Caco-2 (cell line): Measurements from ENCODE around the gene SHB. TPM values are rescaled to one million over a fixed set of nuclear protein-coding genes. Genes with fewer than 3 reads are reported as not detected.

Source experiments
- BruUV-seq: library from RNA; stranded (reverse); fragments of 400-500 nt; replicated peaks from 2 replicates; lab custom pipeline; 2021; lab: Mats Ljungman, UMichigan
- CTCF ChIA-PET: fragments of 300-600 bp; sonication (Branson Sonifier 250); formaldehyde crosslinking; loops from one replicate; lab custom pipeline; 2022; ENCODE audit warnings: antibody characterized with exemption; lab: Charles Lee
- POLR2A ChIA-PET: fragments of 300-600 bp; sonication (Branson Sonifier 250); formaldehyde crosslinking; loops from one replicate; lab custom pipeline; 2022; ENCODE audit warnings: antibody characterized with exemption; lab: Charles Lee
- DNase-seq, 2 experiments: peaks; one replicate each; pipeline versions ENCODE4 v3.0.0 to v3.0.0-alpha.2; 2020 to 2022
- H3K27me3 ChIP-seq: replicated peaks from 2 replicates; pipeline ENCODE4 v1.6.0; 2011; ENCODE audit warnings: low read length; ENCODE audit not compliant: control insufficient read depth, insufficient read depth
- H3K36me3 ChIP-seq: 2 replicates; pipeline ENCODE4 v1.5.1; 2011; ENCODE audit warnings: low read length; ENCODE audit not compliant: control insufficient read depth, insufficient read depth
- H3K4me1 ChIP-seq: fragments of 250-450 bp; sonication (Bioruptor Pico); 2 replicates; pipeline ENCODE4 v1.5.1; 2020; ENCODE audit warnings: mild to moderate bottlenecking
- H3K4me3 ChIP-seq: 2 replicates; pipeline ENCODE4 v1.5.1; 2011; ENCODE audit warnings: low read depth, mild to moderate bottlenecking, control low read depth, low read length
- H3K9me3 ChIP-seq: fragments of 250-450 bp; sonication (Bioruptor Pico); 2 replicates; pipeline ENCODE4 v1.5.1; 2020; ENCODE audit warnings: mild to moderate bottlenecking, moderate library complexity
- H3K27ac Mint-ChIP-seq: one replicate; pipeline ENCODE4 v1.8.0; 2022; ENCODE audit warnings: mixed read lengths; ENCODE audit not compliant: unreplicated experiment
- H3K27me3 Mint-ChIP-seq: one replicate; pipeline ENCODE4 v1.8.0; 2022; ENCODE audit warnings: mixed read lengths; ENCODE audit not compliant: insufficient read depth, unreplicated experiment
- H3K36me3 Mint-ChIP-seq: one replicate; pipeline ENCODE4 v1.8.0; 2022; ENCODE audit warnings: mild to moderate bottlenecking, mixed read lengths; ENCODE audit not compliant: insufficient read depth, unreplicated experiment
- H3K4me1 Mint-ChIP-seq: one replicate; pipeline ENCODE4 v1.8.0; 2022; ENCODE audit warnings: low read depth, mixed read lengths; ENCODE audit not compliant: unreplicated experiment
- H3K4me3 Mint-ChIP-seq: one replicate; pipeline ENCODE4 v1.8.0; 2022; ENCODE audit warnings: mild to moderate bottlenecking, moderate library complexity, mixed read lengths; ENCODE audit not compliant: unreplicated experiment
- H3K9me3 Mint-ChIP-seq: one replicate; pipeline ENCODE4 v1.8.0; 2022; ENCODE audit warnings: mixed read lengths; ENCODE audit not compliant: unreplicated experiment
- intact Hi-C: fragments of 100-400 bp; cut with micrococcal nuclease; formaldehyde crosslinking; loops from one replicate; pipeline ENCODE4 v1.10.0; 2022; ENCODE audit not compliant: unreplicated experiment
- total RNA-seq: library from RNA; stranded (reverse); gene quantifications from 2 replicates; pipeline ENCODE4 v1.2.3, GENCODE V29; 2022
- TF ChIP-seq, protein P1 (sequence below), 2 experiments: fragments of 200-600 bp in 1 of 2; IDR thresholded peaks; 1 replicate in 1 of 2; 2 replicates in 1 of 2; pipeline versions ENCODE4 v1.5.1 to v1.8.0; 2011 to 2022; ENCODE audit warnings: antibody characterized with exemption in 1 of 2, control low read depth in 1 of 2, inconsistent platforms in 1 of 2, low read depth in 1 of 2, low read length in 1 of 2, mild to moderate bottlenecking in 1 of 2, moderate library complexity in 1 of 2; ENCODE audit not compliant: insufficient read depth in 1 of 2, severe bottlenecking in 1 of 2, unreplicated experiment in 1 of 2

Gene SHB
- total RNA-seq, 1 experiment from 2014 or later: 18.3 TPM

DNA sequence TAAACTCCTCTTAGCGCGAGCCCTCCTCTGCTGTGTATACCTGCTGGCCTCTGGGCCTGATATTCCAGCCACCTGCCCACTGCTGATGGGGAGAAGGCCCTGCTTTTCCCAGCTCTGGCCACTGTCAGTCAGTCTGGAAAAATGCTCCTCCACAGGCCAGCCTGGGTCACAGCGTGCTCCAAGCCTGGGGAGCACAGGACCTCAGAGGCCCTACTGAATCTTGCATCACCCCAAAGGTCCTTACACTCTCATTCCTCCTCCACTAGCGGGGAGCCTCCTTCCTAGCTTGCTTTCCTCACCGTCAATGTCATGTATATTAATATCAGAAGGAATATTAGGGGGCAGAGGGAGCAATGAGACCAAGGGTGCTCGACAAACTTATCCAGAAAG lies 73.7 kb downstream of the SHB start:
- intact Hi-C loops: no loop called here
- Histone ChIP-seq H3K4me3 (no peak overlapping the region), H3K9me3 (no peaks in the 10 kb centered on the region), H3K27me3 (no peaks in the 10 kb centered on the region), H3K4me1 (no peaks in the 10 kb centered on the region), H3K36me3 (no peaks in the 10 kb centered on the region)
- CTCF ChIA-PET: no interaction called here
- Mint-ChIP-seq H3K27me3 (no peaks in the 10 kb centered on the region), H3K27ac (peak overlapping the region; percentile 21), H3K4me3 (no peak overlapping the region), H3K36me3 (peaks cover 20% of the 10 kb centered on the region), H3K9me3 (no peaks in the 10 kb centered on the region), H3K4me1 (peaks cover 6% of the 10 kb centered on the region)
- DNase-seq: no peak
- TF ChIP-seq, protein P1, sequence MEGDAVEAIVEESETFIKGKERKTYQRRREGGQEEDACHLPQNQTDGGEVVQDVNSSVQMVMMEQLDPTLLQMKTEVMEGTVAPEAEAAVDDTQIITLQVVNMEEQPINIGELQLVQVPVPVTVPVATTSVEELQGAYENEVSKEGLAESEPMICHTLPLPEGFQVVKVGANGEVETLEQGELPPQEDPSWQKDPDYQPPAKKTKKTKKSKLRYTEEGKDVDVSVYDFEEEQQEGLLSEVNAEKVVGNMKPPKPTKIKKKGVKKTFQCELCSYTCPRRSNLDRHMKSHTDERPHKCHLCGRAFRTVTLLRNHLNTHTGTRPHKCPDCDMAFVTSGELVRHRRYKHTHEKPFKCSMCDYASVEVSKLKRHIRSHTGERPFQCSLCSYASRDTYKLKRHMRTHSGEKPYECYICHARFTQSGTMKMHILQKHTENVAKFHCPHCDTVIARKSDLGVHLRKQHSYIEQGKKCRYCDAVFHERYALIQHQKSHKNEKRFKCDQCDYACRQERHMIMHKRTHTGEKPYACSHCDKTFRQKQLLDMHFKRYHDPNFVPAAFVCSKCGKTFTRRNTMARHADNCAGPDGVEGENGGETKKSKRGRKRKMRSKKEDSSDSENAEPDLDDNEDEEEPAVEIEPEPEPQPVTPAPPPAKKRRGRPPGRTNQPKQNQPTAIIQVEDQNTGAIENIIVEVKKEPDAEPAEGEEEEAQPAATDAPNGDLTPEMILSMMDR (IDR thresholded peaks at IDR 0.05; ENCODE audit: insufficient read depth in 1 of 2, low read depth in 1 of 2, low read length in 1 of 2, severe bottlenecking in 1 of 2, unreplicated experiment in 1 of 2): no peak
- no TSS peak for BruUV-seq
- POLR2A ChIA-PET: no interaction called here

GRCh38 chr9:37994639-37995347 lies 74.2 kb downstream of the SHB start:
- ChIA-PET CTCF (no interaction called here), POLR2A (no interaction called here)
- Mint-ChIP-seq H3K9me3 (no peaks in the 10 kb centered on the region), H3K27ac (peak overlapping the region; percentile 21), H3K4me3 (no peak overlapping the region), H3K27me3 (no peaks in the 10 kb centered on the region), H3K4me1 (peaks cover 2% of the 10 kb centered on the region), H3K36me3 (peaks cover 17% of the 10 kb centered on the region)
- no TSS peak for BruUV-seq
- TF ChIP-seq, protein P1 (IDR thresholded peaks at IDR 0.05; ENCODE audit: insufficient read depth in 1 of 2, low read depth in 1 of 2, low read length in 1 of 2, severe bottlenecking in 1 of 2, unreplicated experiment in 1 of 2): no peak
- intact Hi-C loops: no loop called here
- DNase-seq: no peak
- Histone ChIP-seq H3K27me3 (no peaks in the 10 kb centered on the region), H3K9me3 (no peaks in the 10 kb centered on the region), H3K36me3 (no peaks in the 10 kb centered on the region), H3K4me1 (no peaks in the 10 kb centered on the region), H3K4me3 (no peak overlapping the region)

DNA sequence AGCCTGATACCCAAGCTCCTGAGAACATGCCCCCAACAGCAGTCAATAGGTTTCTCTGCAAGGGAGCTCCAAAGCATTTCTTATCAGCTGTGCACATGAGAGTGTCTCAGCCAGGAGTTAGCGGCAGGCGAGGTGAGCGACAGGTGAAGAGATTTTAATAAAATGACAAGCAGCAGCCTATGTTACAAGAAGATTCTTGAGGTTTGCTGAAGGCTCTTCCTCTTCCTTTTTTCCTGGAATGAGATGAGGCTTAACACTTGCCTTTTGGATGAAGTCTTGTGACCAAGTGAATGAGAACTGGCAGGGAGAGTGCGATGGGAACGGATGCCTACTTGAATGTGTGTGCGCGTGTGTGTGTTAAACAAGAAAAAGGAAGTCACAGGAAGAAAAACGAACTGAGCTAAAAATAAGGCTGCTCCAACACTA lies 76.1 kb downstream of the SHB start:
- H3K4me1 ChIP-seq: no peaks in the 10 kb centered on the region
- H3K9me3 Mint-ChIP-seq: no peaks in the 10 kb centered on the region
- no peaks in the 10 kb centered on the region for H3K27me3 ChIP-seq
- no peaks in the 10 kb centered on the region for H3K9me3 ChIP-seq
- peaks cover 14% of the 10 kb centered on the region for H3K36me3 Mint-ChIP-seq
- ChIA-PET POLR2A (no interaction called here), CTCF (no interaction called here)
- H3K4me3 ChIP-seq: no peak overlapping the region
- intact Hi-C loops: no loop called here
- no peak overlapping the region for H3K4me3 Mint-ChIP-seq
- TF ChIP-seq, protein P1 (IDR thresholded peaks at IDR 0.05; ENCODE audit: insufficient read depth in 1 of 2, low read depth in 1 of 2, low read length in 1 of 2, severe bottlenecking in 1 of 2, unreplicated experiment in 1 of 2): no peak
- H3K27me3 Mint-ChIP-seq: no peaks in the 10 kb centered on the region
- BruUV-seq: no TSS peak
- no peak overlapping the region for H3K27ac Mint-ChIP-seq
- 0 out of 2 replicates have a peak, but pooled peaks cover under 1% of the 10 kb centered on the region for H3K36me3 ChIP-seq
- DNase-seq: no peak
- H3K4me1 Mint-ChIP-seq: no peaks in the 10 kb centered on the region
